Mesothelial cell of epicardium (in vitro differentiated cells): Measurements from ENCODE around the gene MB21D2. TPM values are rescaled to one million over a fixed set of nuclear protein-coding genes. Genes with fewer than 3 reads are reported as not detected.

ENCODE experiments used
- DNase-seq, 2 experiments: peaks; one replicate each; pipeline ENCODE4 v3.0.0; 2021; ENCODE audit warnings: low spot score in 2 of 2; ENCODE audit not compliant: unreplicated experiment in 2 of 2
- H3K27ac Mint-ChIP-seq: 2 replicates; pipeline ENCODE4 v1.8.0; 2021; ENCODE audit warnings: mixed read lengths
- H3K27me3 Mint-ChIP-seq: 2 replicates; pipeline ENCODE4 v1.8.0; 2021; ENCODE audit warnings: low read depth, mixed read lengths
- H3K36me3 Mint-ChIP-seq: 2 replicates; pipeline ENCODE4 v1.8.0; 2021; ENCODE audit warnings: mixed read lengths
- H3K4me1 Mint-ChIP-seq: 2 replicates; pipeline ENCODE4 v1.8.0; 2021; ENCODE audit warnings: mixed read lengths
- H3K4me3 Mint-ChIP-seq: 2 replicates; pipeline ENCODE4 v1.8.0; 2021; ENCODE audit warnings: mild to moderate bottlenecking, moderate library complexity, mixed read lengths
- H3K9me3 Mint-ChIP-seq: 2 replicates; pipeline ENCODE4 v1.8.0; 2021; ENCODE audit warnings: mixed read lengths
- total RNA-seq: library from RNA; stranded (reverse); gene quantifications from 3 replicates; pipeline ENCODE4 v1.2.1, GENCODE V29; 2021
- TF ChIP-seq, protein P1 (sequence below): fragments of 200-600 bp; sonication (generic); IDR thresholded peaks from one replicate; pipeline ENCODE4 v1.5.0; 2021; ENCODE audit warnings: antibody characterized with exemption; ENCODE audit not compliant: unreplicated experiment

The MB21D2 gene
- total RNA-seq, 1 donor from 2014 or later: 8.5 TPM

DNA sequence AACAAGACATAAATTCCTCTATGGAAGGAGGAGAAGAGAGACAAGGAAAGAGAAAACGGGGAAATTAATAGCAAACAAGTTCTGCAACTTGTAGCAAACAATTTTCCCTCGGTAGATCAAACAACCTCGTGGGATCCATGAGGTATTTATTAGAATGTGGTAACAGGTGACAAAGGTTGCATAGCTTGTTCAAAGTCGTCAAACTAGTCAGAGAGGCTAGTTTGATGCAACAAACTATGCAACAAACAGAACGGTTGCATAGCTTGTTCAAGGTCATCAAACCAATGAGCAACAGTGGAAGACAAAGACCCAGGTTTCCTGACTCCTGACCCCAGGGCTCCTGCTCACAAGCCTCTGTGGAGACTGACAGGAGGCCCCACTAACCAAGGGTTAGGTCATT lies 20.7 kb downstream of the MB21D2 start:
- H3K9me3 Mint-ChIP-seq: no peaks in the 10 kb centered on the region
- H3K4me1 Mint-ChIP-seq: peaks cover 36% of the 10 kb centered on the region
- no peak for DNase-seq
- H3K4me3 Mint-ChIP-seq: no peak overlapping the region
- H3K27me3 Mint-ChIP-seq: no peaks in the 10 kb centered on the region
- H3K36me3 Mint-ChIP-seq: peaks cover 2% of the 10 kb centered on the region
- peak overlapping the region; percentile 83 for H3K27ac Mint-ChIP-seq
- TF ChIP-seq, protein P1, sequence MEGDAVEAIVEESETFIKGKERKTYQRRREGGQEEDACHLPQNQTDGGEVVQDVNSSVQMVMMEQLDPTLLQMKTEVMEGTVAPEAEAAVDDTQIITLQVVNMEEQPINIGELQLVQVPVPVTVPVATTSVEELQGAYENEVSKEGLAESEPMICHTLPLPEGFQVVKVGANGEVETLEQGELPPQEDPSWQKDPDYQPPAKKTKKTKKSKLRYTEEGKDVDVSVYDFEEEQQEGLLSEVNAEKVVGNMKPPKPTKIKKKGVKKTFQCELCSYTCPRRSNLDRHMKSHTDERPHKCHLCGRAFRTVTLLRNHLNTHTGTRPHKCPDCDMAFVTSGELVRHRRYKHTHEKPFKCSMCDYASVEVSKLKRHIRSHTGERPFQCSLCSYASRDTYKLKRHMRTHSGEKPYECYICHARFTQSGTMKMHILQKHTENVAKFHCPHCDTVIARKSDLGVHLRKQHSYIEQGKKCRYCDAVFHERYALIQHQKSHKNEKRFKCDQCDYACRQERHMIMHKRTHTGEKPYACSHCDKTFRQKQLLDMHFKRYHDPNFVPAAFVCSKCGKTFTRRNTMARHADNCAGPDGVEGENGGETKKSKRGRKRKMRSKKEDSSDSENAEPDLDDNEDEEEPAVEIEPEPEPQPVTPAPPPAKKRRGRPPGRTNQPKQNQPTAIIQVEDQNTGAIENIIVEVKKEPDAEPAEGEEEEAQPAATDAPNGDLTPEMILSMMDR: no peak

DNA sequence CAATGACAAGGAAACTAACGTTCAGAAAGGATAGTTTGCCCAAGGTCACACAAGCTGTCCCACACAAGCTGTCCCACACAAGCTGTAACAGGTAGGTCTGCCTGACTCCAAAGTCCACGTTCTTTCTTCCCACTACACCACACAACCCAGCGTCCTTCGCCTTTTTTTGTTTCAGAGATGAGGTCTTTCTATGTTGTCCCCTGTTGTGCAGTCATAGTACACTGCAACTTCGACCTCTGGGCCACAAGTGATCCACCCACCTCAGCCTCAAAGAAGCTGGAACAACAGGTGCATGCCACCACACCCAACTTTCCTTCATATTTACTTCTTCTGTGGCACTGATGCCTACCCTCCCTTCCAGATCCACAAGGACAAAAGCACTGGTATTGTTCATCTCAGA lies 21.4 kb downstream of the MB21D2 start:
- peak overlapping the region; percentile 83 for H3K27ac Mint-ChIP-seq
- no peaks in the 10 kb centered on the region for H3K27me3 Mint-ChIP-seq
- peaks cover 36% of the 10 kb centered on the region for H3K4me1 Mint-ChIP-seq

DNA sequence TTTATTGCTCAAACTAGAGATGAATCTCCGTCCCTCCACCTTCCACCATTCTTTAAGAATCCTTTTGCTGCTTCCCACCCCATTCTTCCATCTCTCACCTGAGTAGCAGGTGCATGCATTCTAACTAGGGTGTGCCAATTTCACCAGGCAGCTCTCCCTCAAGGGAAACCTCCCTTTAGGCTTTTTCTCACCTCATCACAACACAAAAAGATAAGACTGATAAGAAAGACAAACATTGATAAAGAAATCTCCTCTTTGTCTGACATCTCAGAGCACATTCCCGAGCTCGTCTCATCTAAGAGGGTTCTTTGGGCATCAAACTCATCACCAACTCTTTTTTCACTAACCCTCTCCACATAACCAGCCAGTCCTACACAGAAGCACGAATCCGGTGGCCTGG lies 23.0 kb downstream of the MB21D2 start:
- H3K27ac Mint-ChIP-seq: peak overlapping the region; percentile 9
- H3K4me1 Mint-ChIP-seq: peaks cover 48% of the 10 kb centered on the region
- H3K9me3 Mint-ChIP-seq: no peaks in the 10 kb centered on the region
- no peak for DNase-seq
- H3K36me3 Mint-ChIP-seq: peaks cover 2% of the 10 kb centered on the region
- no peaks in the 10 kb centered on the region for H3K27me3 Mint-ChIP-seq
- no peak overlapping the region for H3K4me3 Mint-ChIP-seq
- TF ChIP-seq, protein P1: no peak

More for the DNA sequence above, 21.4 kb downstream of the MB21D2 start:
- TF ChIP-seq, protein P1: no peak
- H3K36me3 Mint-ChIP-seq: peaks cover 2% of the 10 kb centered on the region
- no peak overlapping the region for H3K4me3 Mint-ChIP-seq
- no peaks in the 10 kb centered on the region for H3K9me3 Mint-ChIP-seq
- DNase-seq: no peak

DNA sequence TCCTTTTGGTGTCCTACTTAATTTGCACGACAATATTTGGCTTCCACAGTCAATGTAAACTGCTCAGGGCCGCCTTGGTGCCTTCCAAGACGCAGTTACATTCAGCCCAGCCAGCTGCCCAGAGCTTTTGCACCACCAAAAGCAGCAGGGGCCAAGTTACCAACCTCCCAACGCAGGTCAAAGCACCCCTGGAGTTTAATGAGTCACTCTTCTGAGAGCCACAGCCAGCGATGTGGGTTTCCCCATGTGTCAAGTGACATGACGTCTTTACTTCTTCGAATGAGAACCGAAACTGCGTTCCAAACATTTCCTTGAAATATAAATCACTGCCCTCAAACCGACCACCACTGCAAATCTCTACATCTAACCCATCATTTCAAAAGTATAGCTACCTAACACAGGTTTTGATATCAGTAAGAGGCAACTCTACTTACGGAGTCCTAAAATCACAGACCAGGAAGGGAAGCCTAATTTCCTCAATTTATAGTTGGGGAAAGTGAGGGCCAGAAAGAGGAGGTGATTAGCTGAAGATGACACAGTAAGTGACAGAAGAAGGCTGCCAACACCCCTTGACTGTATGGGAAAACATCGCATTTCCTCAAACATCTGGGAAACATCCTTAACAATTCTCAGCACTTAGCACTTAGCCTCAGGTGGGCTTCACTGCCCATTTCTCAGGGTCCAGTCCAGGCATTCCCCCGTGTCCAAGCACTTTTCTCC lies 24.5 kb downstream of the MB21D2 start:
- no peak for DNase-seq
- no peak overlapping the region for H3K4me3 Mint-ChIP-seq
- peaks cover 63% of the 10 kb centered on the region for H3K4me1 Mint-ChIP-seq
- H3K9me3 Mint-ChIP-seq: no peaks in the 10 kb centered on the region
- no peaks in the 10 kb centered on the region for H3K36me3 Mint-ChIP-seq
- peak overlapping the region; percentile 88 for H3K27ac Mint-ChIP-seq
- H3K27me3 Mint-ChIP-seq: no peaks in the 10 kb centered on the region
- TF ChIP-seq, protein P1: no peak

DNA sequence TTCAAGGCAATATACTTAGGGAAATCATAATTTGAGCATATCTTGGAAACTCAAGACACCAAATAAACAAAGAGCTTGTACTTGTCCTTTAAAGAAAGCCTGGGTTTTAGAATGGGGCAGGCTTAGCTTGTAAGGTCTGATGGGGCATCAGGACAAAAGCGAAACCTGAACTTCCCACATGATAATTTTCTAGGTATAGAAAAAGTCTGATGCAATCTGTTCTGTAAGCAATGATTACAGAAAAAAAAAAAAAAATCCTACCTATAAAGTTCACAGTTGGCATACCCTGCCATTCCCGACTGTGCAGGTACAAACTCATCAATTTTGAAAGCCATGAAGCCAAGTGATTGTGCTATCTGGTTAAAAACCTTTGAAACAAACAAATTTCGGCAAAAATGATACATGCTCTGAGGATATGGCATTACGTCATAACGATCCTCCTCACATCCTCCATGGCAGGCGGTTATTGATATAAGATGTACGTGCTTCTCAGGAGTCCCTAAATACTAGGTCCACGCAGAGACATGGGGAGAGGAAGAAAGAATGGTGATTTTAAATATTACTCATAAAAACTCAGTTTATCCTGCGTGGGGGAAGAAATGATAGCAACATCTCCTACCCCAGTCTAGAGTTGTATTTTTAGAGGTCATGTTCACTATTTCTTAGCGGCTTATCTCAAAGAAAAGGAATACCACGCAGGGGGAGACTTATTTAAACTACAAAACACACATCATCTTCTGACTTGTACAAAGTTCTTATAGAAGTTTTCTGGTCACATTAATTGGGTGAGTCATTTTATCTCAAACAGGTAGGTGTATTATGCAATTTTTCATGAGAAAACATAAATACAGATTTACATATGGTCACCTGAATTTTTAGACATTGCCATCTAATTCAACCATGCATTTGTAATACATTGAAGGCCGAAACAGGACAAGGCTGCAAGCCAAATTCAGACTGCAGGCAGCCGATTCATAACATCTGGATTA lies 27.0 kb downstream of the MB21D2 start:
- H3K36me3 Mint-ChIP-seq: no peaks in the 10 kb centered on the region
- no peak for DNase-seq
- no peaks in the 10 kb centered on the region for H3K9me3 Mint-ChIP-seq
- peaks cover 65% of the 10 kb centered on the region for H3K4me1 Mint-ChIP-seq
- no peaks in the 10 kb centered on the region for H3K27me3 Mint-ChIP-seq
- no peak overlapping the region for H3K4me3 Mint-ChIP-seq
- TF ChIP-seq, protein P1: no peak
- H3K27ac Mint-ChIP-seq: peak overlapping the region; percentile 92
